ENCODE measurements around the gene PTGDS. TPM values are rescaled to one million over a fixed set of nuclear protein-coding genes. Genes with fewer than 3 reads are reported as not detected.

The PTGDS gene
- total and polyA plus RNA-seq, 9 donors = 5.8 to 191 (median 43.1) TPM

DNA sequence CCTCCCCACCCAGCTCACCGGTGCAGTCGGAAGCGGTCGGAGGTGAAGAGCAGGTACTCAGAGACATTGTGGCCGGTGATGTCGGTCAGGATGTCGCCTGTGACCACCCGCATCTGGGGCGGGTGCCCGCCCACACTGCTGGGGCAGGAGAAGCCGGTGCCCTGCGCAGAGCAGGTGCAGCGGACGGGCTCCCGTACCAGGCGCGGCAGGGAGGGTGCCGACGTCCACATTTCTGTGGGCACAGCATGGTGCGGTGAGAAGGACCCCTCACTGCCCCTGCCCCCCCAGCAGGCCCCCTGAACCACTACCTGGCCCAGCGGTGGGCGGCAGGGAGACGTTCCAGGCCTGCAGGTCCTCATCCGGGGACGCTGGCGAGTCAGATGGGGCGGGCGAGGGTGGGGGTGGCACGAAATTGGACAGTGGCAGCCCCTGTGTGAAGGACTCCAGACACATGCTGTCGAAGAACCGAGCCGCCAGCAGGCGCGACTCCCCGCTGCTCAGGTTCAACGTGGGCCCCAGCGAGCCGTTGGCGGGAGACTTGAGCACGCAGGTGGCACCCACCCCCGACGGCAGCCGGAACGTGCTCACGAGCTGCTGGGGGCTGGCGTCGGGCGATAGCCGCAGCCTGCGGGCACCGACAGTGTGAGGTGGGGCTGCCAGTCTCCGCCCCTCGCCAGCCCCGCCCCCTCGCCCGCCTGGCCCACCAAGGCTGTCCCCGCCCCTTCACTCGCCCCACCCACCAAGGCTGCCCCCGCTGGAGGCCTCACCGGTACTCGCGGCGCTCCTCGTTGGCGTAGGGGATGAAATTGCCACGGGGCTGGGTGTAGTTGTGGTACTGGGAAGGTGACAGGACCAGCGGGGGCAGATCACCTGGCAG, 35.6 kb downstream of the PTGDS start:
- TF ChIP-seq POLR2A (IDR thresholded peaks at IDR 0.05) = no peak
- no peak for TF ChIP-seq EP300 (IDR thresholded peaks at IDR 0.05)
- TF ChIP-seq, protein P1, sequence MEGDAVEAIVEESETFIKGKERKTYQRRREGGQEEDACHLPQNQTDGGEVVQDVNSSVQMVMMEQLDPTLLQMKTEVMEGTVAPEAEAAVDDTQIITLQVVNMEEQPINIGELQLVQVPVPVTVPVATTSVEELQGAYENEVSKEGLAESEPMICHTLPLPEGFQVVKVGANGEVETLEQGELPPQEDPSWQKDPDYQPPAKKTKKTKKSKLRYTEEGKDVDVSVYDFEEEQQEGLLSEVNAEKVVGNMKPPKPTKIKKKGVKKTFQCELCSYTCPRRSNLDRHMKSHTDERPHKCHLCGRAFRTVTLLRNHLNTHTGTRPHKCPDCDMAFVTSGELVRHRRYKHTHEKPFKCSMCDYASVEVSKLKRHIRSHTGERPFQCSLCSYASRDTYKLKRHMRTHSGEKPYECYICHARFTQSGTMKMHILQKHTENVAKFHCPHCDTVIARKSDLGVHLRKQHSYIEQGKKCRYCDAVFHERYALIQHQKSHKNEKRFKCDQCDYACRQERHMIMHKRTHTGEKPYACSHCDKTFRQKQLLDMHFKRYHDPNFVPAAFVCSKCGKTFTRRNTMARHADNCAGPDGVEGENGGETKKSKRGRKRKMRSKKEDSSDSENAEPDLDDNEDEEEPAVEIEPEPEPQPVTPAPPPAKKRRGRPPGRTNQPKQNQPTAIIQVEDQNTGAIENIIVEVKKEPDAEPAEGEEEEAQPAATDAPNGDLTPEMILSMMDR (IDR thresholded peaks at IDR 0.05) = no peak
- Histone ChIP-seq H3K27ac (no peak overlapping the region), H3K36me3 (no peaks in the 10 kb centered on the region), H3K9me3 (no peaks in the 10 kb centered on the region), H3K4me3 (no peak overlapping the region), H3K27me3 (no peaks in the 10 kb centered on the region), H3K4me1 (ENCODE audit: insufficient read depth) (no peaks in the 10 kb centered on the region)
- intact Hi-C loops (cut with DNase I) = no loop called here
- 81 to 92% (median 84%) methylated on average over 46 to 67 of the region's 67 CpGs for WGBS, 3 donors
- DNase-seq = no peak

DNA sequence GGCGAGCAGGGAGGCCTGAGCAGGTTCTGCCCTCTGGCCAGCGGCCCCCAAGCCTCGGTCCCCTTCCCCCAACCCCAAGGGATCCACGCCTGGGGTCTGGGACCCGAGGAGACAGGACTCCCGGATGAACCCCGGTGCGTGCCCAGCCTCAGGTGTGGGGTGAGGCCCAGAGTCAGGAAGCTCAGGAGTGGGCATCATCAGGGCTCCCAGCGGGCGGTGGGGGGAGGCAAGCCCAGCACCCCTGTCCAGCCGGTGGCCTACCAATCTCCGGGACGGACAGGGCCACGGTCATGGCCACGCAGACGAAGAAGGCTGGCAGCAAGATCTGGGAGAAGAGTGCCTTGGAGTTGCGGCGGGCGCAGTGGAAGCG, 36.3 kb downstream of the PTGDS start:
- Histone ChIP-seq H3K4me3 (no peak overlapping the region), H3K27me3 (no peaks in the 10 kb centered on the region), H3K27ac (no peak overlapping the region), H3K9me3 (no peaks in the 10 kb centered on the region), H3K36me3 (no peaks in the 10 kb centered on the region), H3K4me1 (ENCODE audit: insufficient read depth) (no peaks in the 10 kb centered on the region)
- TF ChIP-seq, protein P1 (IDR thresholded peaks at IDR 0.05) = no peak
- TF ChIP-seq POLR2A (IDR thresholded peaks at IDR 0.05) (no peak), EP300 (IDR thresholded peaks at IDR 0.05) (no peak)
- WGBS, 3 donors = 93 to 97% (median 96%) methylated on average over 17 to 20 of the region's 20 CpGs
- intact Hi-C loops (cut with DNase I) = no loop called here
- no peak for DNase-seq

DNA sequence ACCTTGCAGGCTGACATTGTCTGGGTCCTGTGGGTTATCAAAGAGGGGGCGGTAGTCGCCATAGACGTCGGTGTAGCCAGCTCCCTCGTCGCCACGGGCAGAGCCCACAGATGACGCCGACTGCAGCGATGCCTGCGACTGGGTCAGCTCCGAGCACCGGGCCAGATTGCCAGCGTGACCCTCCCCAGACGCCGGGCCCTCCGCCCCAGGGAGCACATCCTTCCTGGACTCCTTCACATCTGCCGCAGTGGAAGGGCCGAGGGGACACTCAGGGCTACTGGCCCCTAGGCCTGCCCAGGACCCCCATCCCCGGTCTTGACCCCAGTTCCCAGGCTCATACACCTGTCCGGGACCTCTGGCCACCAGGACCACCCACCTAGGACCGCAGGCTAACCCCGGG, 36.9 kb downstream of the PTGDS start:
- Histone ChIP-seq H3K27ac (no peak overlapping the region), H3K4me3 (no peak overlapping the region), H3K36me3 (no peaks in the 10 kb centered on the region), H3K4me1 (ENCODE audit: insufficient read depth) (no peaks in the 10 kb centered on the region), H3K9me3 (no peaks in the 10 kb centered on the region), H3K27me3 (no peaks in the 10 kb centered on the region)
- no peak for DNase-seq
- TF ChIP-seq, protein P1 (IDR thresholded peaks at IDR 0.05) = no peak
- TF ChIP-seq EP300 (IDR thresholded peaks at IDR 0.05) (no peak), POLR2A (IDR thresholded peaks at IDR 0.05) (no peak)
- 86 to 89% (median 88%) methylated on average over 23 of the region's 23 CpGs for WGBS, 3 donors
- intact Hi-C loops (cut with DNase I) = no loop called here

DNA sequence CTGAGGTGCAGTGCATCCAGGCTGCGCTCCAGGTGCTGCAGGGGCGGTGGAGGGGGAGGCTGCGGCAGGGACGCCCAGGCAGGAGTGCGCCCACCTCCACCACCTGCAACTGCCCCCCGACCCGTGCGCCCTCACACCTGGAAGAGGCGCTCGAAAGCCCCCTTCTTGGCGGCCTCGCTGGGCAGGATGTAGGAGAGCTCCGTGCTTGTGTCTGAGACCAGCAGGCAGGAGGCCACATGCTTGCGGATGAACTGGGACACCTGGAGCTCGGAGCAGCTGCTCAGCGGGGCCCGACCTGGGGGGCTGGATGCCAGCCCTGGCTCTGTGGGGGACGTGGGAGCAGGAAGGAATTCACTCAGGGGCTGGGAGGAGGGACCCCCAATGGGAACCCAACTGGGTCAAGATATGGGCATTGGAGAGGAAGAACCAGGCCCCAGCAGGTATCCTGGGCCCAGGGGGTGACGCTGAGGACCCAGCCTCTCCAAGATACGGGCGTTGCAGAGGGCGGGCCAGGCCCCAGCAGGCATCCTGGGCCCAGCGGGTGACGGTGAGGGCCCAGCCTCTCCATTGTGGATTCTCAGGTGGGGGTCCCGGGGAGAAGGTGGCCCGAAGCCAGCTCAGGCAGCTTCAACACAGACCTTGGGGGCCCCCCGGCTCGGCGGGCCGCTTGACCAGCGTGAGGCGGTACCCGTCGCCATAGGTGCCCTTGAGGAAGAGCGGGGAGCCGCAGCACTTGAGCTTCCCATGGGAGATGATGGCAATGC, 37.7 kb downstream of the PTGDS start:
- 93 to 97% (median 93%) methylated on average over 34 to 36 of the region's 36 CpGs for WGBS, 3 donors
- no peaks in the 10 kb centered on the region for H3K36me3 ChIP-seq

More for the DNA sequence above, 37.7 kb downstream of the PTGDS start:
- Histone ChIP-seq H3K9me3 (no peaks in the 10 kb centered on the region), H3K27ac (no peak overlapping the region), H3K27me3 (no peaks in the 10 kb centered on the region), H3K4me1 (ENCODE audit: insufficient read depth) (no peaks in the 10 kb centered on the region), H3K4me3 (no peak overlapping the region)
- intact Hi-C loops (cut with DNase I) = no loop called here
- no peak for DNase-seq
- TF ChIP-seq, protein P1 (IDR thresholded peaks at IDR 0.05) = no peak
- TF ChIP-seq POLR2A (IDR thresholded peaks at IDR 0.05) = no peak
- no peak for TF ChIP-seq EP300 (IDR thresholded peaks at IDR 0.05)
